GM06990 (cell line): ENCODE data around the gene MITF.

ENCODE experiments used
- DNase-seq: peaks from one replicate; pipeline ENCODE4 v3.0.0-alpha.2; 2011; ENCODE audit not compliant: insufficient read length; ENCODE audit errors: extremely low read depth
- H3K27me3 ChIP-seq: replicated peaks from 2 replicates; pipeline ENCODE4 v1.6.0; 2011; ENCODE audit warnings: low read length; ENCODE audit not compliant: control insufficient read depth, insufficient read depth
- H3K36me3 ChIP-seq: 2 replicates; pipeline ENCODE4 v1.5.1; 2011; ENCODE audit warnings: low read length; ENCODE audit not compliant: control insufficient read depth, insufficient read depth
- H3K4me3 ChIP-seq: replicated peaks from 2 replicates; pipeline ENCODE4 v1.5.1; 2011; ENCODE audit warnings: low read depth, mild to moderate bottlenecking, control low read depth, low read length
- TF ChIP-seq, protein P1 (sequence below): IDR thresholded peaks from 2 replicates; pipeline ENCODE4 v1.5.1; 2011; ENCODE audit warnings: low read length, control low read depth, mild to moderate bottlenecking, inconsistent platforms; ENCODE audit not compliant: insufficient read depth, poor library complexity, severe bottlenecking

Gene MITF

GRCh38 chr3:69712269-69712668 is 27.0 kb upstream of the MITF start:
- TF ChIP-seq, protein P1, sequence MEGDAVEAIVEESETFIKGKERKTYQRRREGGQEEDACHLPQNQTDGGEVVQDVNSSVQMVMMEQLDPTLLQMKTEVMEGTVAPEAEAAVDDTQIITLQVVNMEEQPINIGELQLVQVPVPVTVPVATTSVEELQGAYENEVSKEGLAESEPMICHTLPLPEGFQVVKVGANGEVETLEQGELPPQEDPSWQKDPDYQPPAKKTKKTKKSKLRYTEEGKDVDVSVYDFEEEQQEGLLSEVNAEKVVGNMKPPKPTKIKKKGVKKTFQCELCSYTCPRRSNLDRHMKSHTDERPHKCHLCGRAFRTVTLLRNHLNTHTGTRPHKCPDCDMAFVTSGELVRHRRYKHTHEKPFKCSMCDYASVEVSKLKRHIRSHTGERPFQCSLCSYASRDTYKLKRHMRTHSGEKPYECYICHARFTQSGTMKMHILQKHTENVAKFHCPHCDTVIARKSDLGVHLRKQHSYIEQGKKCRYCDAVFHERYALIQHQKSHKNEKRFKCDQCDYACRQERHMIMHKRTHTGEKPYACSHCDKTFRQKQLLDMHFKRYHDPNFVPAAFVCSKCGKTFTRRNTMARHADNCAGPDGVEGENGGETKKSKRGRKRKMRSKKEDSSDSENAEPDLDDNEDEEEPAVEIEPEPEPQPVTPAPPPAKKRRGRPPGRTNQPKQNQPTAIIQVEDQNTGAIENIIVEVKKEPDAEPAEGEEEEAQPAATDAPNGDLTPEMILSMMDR: no peak
- no peaks in the 10 kb centered on the region for H3K36me3 ChIP-seq
- H3K4me3 ChIP-seq: no peak overlapping the region
- DNase-seq: no peak
- no peaks in the 10 kb centered on the region for H3K27me3 ChIP-seq

DNA sequence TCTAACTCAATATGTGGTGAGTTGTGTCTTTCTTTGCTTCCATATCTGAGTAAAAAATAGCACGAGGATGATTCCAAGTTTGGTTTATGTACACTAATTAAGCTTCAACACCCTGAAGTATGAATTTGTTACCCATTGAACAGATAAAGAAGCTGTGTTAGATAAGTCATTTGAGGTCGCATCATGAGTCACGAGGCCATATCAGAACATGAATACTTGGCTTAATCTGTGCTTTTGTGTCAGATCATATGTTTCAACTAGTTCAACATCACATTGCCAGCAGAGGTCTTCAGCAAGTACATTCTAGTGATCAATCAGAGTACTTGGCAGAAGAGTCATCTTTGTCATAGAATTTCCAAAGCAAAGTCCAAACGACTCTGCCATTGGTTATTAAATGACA is 26.3 kb upstream of the MITF start:
- no peak for DNase-seq
- no peaks in the 10 kb centered on the region for H3K27me3 ChIP-seq
- H3K36me3 ChIP-seq: no peaks in the 10 kb centered on the region
- TF ChIP-seq, protein P1: no peak
- no peak overlapping the region for H3K4me3 ChIP-seq

DNA sequence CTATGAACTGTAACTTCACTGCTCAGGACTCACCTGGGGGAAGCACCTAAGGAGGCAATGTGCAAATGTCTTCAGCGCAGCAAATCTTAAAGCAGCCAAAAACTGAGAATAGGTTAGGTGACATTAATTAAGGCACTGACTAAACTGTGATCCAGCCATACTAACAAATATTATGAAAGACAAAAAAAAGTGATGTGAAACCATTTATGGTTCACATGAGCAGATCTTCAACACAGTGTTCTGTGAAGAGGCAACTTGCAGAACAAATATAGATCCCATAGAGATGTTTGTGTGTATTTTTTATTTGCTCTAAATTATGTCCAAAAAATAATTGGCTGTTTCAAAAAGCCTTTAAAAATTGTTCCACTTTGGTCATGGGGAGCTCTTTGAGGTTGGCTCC is 24.1 kb upstream of the MITF start:
- H3K36me3 ChIP-seq: no peaks in the 10 kb centered on the region
- H3K27me3 ChIP-seq: no peaks in the 10 kb centered on the region
- DNase-seq: no peak
- TF ChIP-seq, protein P1: no peak
- no peak overlapping the region for H3K4me3 ChIP-seq

DNA sequence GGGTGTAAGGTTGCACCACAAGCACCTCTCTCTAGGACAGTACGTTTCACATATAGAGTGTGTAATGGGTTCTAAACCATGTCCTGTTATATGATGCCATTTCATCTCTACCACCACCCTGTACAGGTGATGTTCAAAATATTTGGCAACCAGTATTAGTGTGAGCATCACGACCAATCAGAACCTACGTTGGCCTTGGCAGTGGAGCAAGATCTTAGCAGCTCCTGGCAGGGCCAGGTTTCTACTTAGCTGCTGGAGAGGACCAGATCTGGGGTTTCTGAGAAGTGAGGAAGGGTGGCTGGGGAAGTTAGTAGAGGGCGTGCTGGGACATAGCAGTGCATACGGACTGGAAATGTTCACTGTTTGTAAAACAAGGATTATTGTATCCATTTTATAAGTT is 23.1 kb upstream of the MITF start:
- Histone ChIP-seq H3K4me3 (no peak overlapping the region), H3K27me3 (no peaks in the 10 kb centered on the region), H3K36me3 (no peaks in the 10 kb centered on the region)
- TF ChIP-seq, protein P1: no peak
- DNase-seq: no peak

- no peaks in the 10 kb centered on the region for H3K36me3 ChIP-seq
- DNase-seq: no peak
- H3K27me3 ChIP-seq: no peaks in the 10 kb centered on the region
- H3K4me3 ChIP-seq: no peak overlapping the region
- TF ChIP-seq, protein P1: no peak
These were observed 20.2 kb upstream of the MITF start for GRCh38 chr3:69718866-69719586.
